ENCODE data around the gene HIPK3. TPM values are rescaled to one million over a fixed set of nuclear protein-coding genes. Genes with fewer than 3 reads are reported as not detected.
"Not testable (repeated sequence)": the region's sequence is repeated elsewhere in the genome, so short reads cannot be mapped to it uniquely, and the experiment has no call there.

HIPK3 gene
- total RNA-seq, 2 donors from 2014 or later, result 24.4 to 31.2 TPM

GRCh38 chr11:33280411-33280810 lies 23.2 kb downstream of the HIPK3 start:
- H3K36me3 Mint-ChIP-seq, result no peaks in the 10 kb centered on the region
- ATAC-seq (no peak), DNase-seq (ENCODE audit: low spot score in 2 of 2) (no peak)
- no peak overlapping the region for H3K27ac Mint-ChIP-seq
- peaks cover 0 to 3% of the 10 kb centered on the region in 2 donors for H3K9me3 Mint-ChIP-seq

DNA sequence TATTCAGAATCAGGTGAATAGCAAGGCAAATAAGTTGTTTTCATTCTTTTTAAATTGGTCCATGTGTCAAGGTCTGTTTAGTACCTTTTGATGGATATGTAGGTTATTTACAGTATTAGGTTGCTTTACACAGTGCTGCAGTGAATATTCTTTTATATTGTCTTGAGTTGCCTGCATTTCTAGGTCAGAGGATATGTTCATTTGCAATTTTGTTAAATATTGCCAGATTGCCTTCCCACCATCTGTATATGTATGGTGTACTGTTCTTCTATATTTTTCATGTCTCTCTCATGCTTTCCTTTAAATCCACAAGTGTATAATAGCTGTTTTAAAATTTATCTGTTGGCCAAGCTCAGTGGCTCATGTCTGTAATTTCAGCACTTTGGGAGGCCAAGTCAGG lies 24.6 kb downstream of the HIPK3 start:
- ATAC-seq (no peak), DNase-seq (ENCODE audit: low spot score in 2 of 2) (no peak)
- peaks cover 0 to 3% of the 10 kb centered on the region in 2 donors for H3K9me3 Mint-ChIP-seq
- H3K27ac Mint-ChIP-seq, result no peak overlapping the region
- H3K36me3 Mint-ChIP-seq, result peaks cover 0 to 4% of the 10 kb centered on the region in 2 donors

DNA sequence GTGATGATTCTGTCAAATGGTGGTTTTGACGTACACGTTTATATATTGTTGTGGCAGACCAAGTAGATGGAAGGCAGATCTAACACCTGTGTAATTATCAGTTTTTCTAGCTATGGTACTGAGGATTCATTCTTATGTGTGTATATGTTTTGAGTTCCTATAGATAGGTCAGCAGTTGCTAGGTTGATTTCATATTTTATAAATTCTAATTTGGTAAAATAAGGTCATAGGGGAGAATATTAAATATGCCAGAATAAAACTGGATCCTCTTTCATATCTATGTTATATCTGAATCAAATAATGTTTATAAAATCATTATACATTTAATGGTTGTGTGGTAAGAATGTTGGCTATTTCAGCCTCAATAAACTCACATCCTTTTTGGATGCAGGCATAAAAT lies 27.6 kb downstream of the HIPK3 start:
- Mint-ChIP-seq H3K36me3 (peaks cover 5 to 7% of the 10 kb centered on the region in 2 donors), H3K9me3 (no peaks in the 10 kb centered on the region), H3K27ac (no peak overlapping the region)
- DNase-seq (ENCODE audit: low spot score in 2 of 2) (no peak), ATAC-seq (no peak)

GRCh38 chr11:33290319-33290718 lies 33.1 kb downstream of the HIPK3 start:
- DNase-seq (ENCODE audit: low spot score in 2 of 2) (no peak), ATAC-seq (no peak)
- Mint-ChIP-seq H3K9me3 (no peaks in the 10 kb centered on the region), H3K27ac (no peak overlapping the region), H3K36me3 (peaks cover 5 to 22% of the 10 kb centered on the region in 2 donors)

- Mint-ChIP-seq H3K36me3 (peaks cover 5 to 31% of the 10 kb centered on the region in 2 donors), H3K9me3 (no peaks in the 10 kb centered on the region), H3K27ac (no peak overlapping the region)
- ATAC-seq (no peak), DNase-seq (ENCODE audit: low spot score in 2 of 2) (no peak)
These were observed 34.0 kb downstream of the HIPK3 start for GRCh38 chr11:33291004-33291777.

DNA sequence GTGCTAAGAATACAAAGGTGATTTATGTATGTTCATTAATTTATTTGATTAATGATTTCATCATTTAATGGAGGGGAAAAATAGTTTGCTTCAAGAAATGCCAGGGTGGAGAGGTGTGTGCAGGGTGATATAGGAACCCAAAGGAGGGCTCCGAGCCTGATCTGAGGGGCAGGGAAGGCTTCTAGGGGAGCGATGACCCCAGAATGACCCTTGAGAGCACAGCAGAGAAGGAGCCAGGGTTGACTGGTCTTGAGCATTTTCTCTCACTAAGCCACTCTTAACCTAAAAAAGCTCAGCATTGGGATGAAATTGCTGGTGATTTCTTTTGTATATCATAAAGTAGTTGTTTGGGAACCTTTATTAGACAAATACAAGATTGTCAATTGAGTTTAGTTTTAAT lies 35.1 kb downstream of the HIPK3 start:
- Mint-ChIP-seq H3K36me3 (peaks cover 4 to 36% of the 10 kb centered on the region in 2 donors), H3K9me3 (peaks cover 0 to 3% of the 10 kb centered on the region in 2 donors), H3K27ac (no peak overlapping the region)
- no peak for ATAC-seq
- DNase-seq (ENCODE audit: low spot score in 2 of 2), result no peak

GRCh38 chr11:33294224-33294623 lies 37.0 kb downstream of the HIPK3 start:
- Mint-ChIP-seq H3K9me3 (peaks cover 3 to 7% of the 10 kb centered on the region in 2 donors), H3K36me3 (peaks cover 4 to 41% of the 10 kb centered on the region in 2 donors), H3K27ac (no peak overlapping the region)
- no peak for DNase-seq (ENCODE audit: low spot score in 2 of 2)
- ATAC-seq, result no peak

- H3K36me3 Mint-ChIP-seq, result peaks cover 4 to 41% of the 10 kb centered on the region in 2 donors
- H3K27ac Mint-ChIP-seq, result no peak overlapping the region
- H3K9me3 Mint-ChIP-seq, result peaks cover 3 to 7% of the 10 kb centered on the region in 2 donors
- DNase-seq (ENCODE audit: low spot score in 2 of 2) (no peak), ATAC-seq (no peak)
These were observed 37.6 kb downstream of the HIPK3 start for GRCh38 chr11:33294797-33295196.

GRCh38 chr11:33296695-33297094 lies 39.5 kb downstream of the HIPK3 start:
- ATAC-seq (peak in 1 of 2 donors; percentile 68), DNase-seq (ENCODE audit: low spot score in 2 of 2) (no peak)
- Mint-ChIP-seq H3K9me3 (peaks cover 3 to 7% of the 10 kb centered on the region in 2 donors), H3K36me3 (peaks cover 4 to 41% of the 10 kb centered on the region in 2 donors), H3K27ac (peak overlapping the region in 1 of 2 donors; percentile 44)

- ATAC-seq (no peak), DNase-seq (ENCODE audit: low spot score in 2 of 2) (no peak)
- H3K27ac Mint-ChIP-seq, result no peak overlapping the region
- H3K36me3 Mint-ChIP-seq, result peaks cover 0 to 2% of the 10 kb centered on the region in 2 donors
- H3K9me3 Mint-ChIP-seq, result peaks cover 0 to 1% of the 10 kb centered on the region in 2 donors
These were observed 46.4 kb downstream of the HIPK3 start for GRCh38 chr11:33303541-33303940.

GRCh38 chr11:33306821-33307220 lies 49.6 kb downstream of the HIPK3 start:
- not testable (repeated sequence) for H3K36me3 Mint-ChIP-seq; ATAC-seq; H3K27ac Mint-ChIP-seq; H3K9me3 Mint-ChIP-seq; DNase-seq (ENCODE audit: low spot score in 2 of 2)

- no peaks in the 10 kb centered on the region for H3K36me3 Mint-ChIP-seq
- no peak overlapping the region for H3K27ac Mint-ChIP-seq
- no peaks in the 10 kb centered on the region for H3K9me3 Mint-ChIP-seq
- DNase-seq (ENCODE audit: low spot score in 2 of 2) (no peak), ATAC-seq (no peak)
These were observed 50.8 kb downstream of the HIPK3 start for GRCh38 chr11:33307984-33308383.

DNA sequence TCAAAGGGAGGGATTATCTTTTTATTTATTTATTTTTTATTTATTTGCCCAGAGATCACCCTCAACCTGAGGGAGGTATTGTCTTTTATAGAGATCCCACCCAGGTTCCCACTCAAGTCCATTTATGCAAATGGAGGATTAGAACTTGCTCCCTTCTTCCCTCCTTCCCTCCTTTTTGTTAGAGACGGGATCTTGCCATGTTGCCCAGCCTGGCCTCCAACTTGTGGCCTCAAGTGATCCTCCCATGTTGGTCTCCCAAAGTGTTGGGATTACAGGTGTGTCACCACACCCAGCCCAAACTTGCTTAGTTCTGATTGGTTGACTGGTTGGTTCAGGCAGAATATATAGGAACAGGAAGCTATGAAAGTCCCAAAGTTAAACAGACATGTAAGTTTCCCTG lies 51.9 kb downstream of the HIPK3 start:
- Mint-ChIP-seq H3K9me3 (no peaks in the 10 kb centered on the region), H3K27ac (no peak overlapping the region), H3K36me3 (no peaks in the 10 kb centered on the region)
- ATAC-seq (no peak), DNase-seq (ENCODE audit: low spot score in 2 of 2) (no peak)

GRCh38 chr11:33310720-33311500 lies 53.7 kb downstream of the HIPK3 start:
- ATAC-seq, result no peak
- no peak for DNase-seq (ENCODE audit: low spot score in 2 of 2)
- Mint-ChIP-seq H3K36me3 (peaks cover 0 to 3% of the 10 kb centered on the region in 2 donors), H3K9me3 (no peaks in the 10 kb centered on the region), H3K27ac (no peak overlapping the region)

- H3K9me3 Mint-ChIP-seq, result no peaks in the 10 kb centered on the region
- DNase-seq (ENCODE audit: low spot score in 2 of 2), result no peak
- no peak for ATAC-seq
- H3K27ac Mint-ChIP-seq, result no peak overlapping the region
- H3K36me3 Mint-ChIP-seq, result peaks cover 0 to 7% of the 10 kb centered on the region in 2 donors
These were observed 54.5 kb downstream of the HIPK3 start for GRCh38 chr11:33311680-33312079.

DNA sequence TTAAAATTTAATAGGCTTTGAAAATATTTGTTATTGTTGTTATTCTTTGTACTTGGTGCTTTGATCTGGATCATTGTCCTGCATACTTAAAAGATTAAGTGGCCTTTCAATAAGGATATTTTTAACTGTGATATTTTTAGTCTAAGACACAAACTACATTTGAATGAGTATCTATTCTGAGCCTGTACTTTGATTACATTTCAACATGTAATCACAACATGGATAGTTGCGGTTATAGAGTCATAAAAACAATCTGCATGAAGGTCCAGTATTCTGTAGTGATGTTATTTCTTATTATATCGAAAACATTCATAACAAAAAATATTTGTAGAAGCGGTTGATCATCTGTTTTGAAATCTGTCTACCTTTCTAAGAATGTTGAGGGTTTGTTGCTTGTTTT lies 58.6 kb downstream of the HIPK3 start:
- ATAC-seq, result no peak
- H3K36me3 Mint-ChIP-seq, result peaks cover 0 to 7% of the 10 kb centered on the region in 2 donors
- DNase-seq (ENCODE audit: low spot score in 2 of 2), result no peak
- H3K27ac Mint-ChIP-seq, result no peak overlapping the region
- H3K9me3 Mint-ChIP-seq, result no peaks in the 10 kb centered on the region

DNA sequence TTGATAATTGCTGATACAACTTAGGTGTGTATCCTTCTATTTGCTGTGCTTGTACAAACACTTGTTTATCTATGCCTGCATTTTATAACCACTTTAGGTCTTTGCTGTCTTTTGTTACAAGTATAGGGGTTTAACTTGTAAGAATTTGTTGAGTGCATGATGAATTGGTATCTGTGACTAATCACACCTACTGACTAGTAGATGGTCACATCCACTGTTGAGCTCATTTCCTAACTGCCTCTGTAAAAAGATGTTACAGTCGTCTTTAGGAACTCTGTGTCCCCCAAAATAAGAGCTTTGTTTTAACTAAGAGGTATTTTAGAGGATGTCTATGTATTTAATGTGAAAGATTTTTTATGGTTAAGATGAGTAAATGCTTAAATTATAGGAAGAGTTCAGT lies 60.5 kb downstream of the HIPK3 start:
- H3K27ac Mint-ChIP-seq, result peak overlapping the region in 1 of 2 donors; percentile 11
- H3K9me3 Mint-ChIP-seq, result no peaks in the 10 kb centered on the region
- ATAC-seq (no peak), DNase-seq (ENCODE audit: low spot score in 2 of 2) (no peak)
- H3K36me3 Mint-ChIP-seq, result peaks cover 0 to 7% of the 10 kb centered on the region in 2 donors
